Common myeloid progenitor, CD34-positive (primary cell): Measurements from ENCODE around the gene UST.

Source experiments
- CTCF ChIA-PET: fragments of 350-600 bp; sonication (Branson Sonifier 250); formaldehyde crosslinking; loops from one replicate; lab custom pipeline; 2021; ENCODE audit warnings: antibody characterized with exemption; lab: Charles Lee
- POLR2A ChIA-PET: fragments of 350-600 bp; sonication (Branson Sonifier 250); formaldehyde crosslinking; loops from one replicate; lab custom pipeline; 2021; ENCODE audit warnings: antibody characterized with exemption; lab: Charles Lee
- DNase-seq, 3 donors: peaks; one replicate each; pipeline versions ENCODE4 v3.0.0 to v3.0.0-alpha.2; 2013
- H3K27ac ChIP-seq, 2 experiments: 1 replicate in 1 of 2; 2 replicates in 1 of 2; pipeline ENCODE4 v1.7.0; 2013; ENCODE audit warnings: inconsistent platforms in 2 of 2, low read length in 2 of 2, mild to moderate bottlenecking in 2 of 2, low read depth in 1 of 2, moderate library complexity in 1 of 2; ENCODE audit not compliant: severe bottlenecking in 2 of 2, insufficient read depth in 1 of 2, poor library complexity in 1 of 2
- H3K27me3 ChIP-seq, 5 experiments: replicated peaks in 2 of 5; 1 replicate in 3 of 5; 2 replicates in 2 of 5; pipeline versions ENCODE4 v1.6.1 to v1.7.0; 2013; ENCODE audit warnings: low read length in 4 of 5, mild to moderate bottlenecking in 2 of 5, moderate library complexity in 2 of 5, inconsistent platforms in 1 of 5; ENCODE audit not compliant: insufficient read depth in 5 of 5, control insufficient read depth in 4 of 5
- H3K36me3 ChIP-seq, 4 experiments: 1 replicate in 2 of 4; 2 replicates in 2 of 4; pipeline versions ENCODE4 v1.6.1 to v1.7.0; 2013; ENCODE audit warnings: low read length in 3 of 4, control low read depth in 1 of 4, mild to moderate bottlenecking in 1 of 4; ENCODE audit not compliant: control insufficient read depth in 4 of 4, insufficient read depth in 4 of 4
- H3K4me1 ChIP-seq, 4 experiments: 1 replicate in 3 of 4; 2 replicates in 1 of 4; pipeline versions ENCODE4 v1.6.1 to v1.7.1; 2013; ENCODE audit warnings: low read length in 3 of 4, mild to moderate bottlenecking in 3 of 4, control low read depth in 1 of 4, inconsistent platforms in 1 of 4, moderate library complexity in 1 of 4; ENCODE audit not compliant: control insufficient read depth in 4 of 4, insufficient read depth in 4 of 4; ENCODE audit errors: control extremely low read depth in 1 of 4
- H3K4me3 ChIP-seq, 7 experiments: 1 replicate in 4 of 7; 2 replicates in 3 of 7; pipeline versions ENCODE4 v1.5.1 to v1.7.0; 2013; ENCODE audit warnings: mild to moderate bottlenecking in 7 of 7, low read length in 6 of 7, moderate library complexity in 6 of 7, inconsistent platforms in 2 of 7, low read depth in 2 of 7, control low read depth in 1 of 7; ENCODE audit not compliant: insufficient read depth in 4 of 7, control insufficient read depth in 1 of 7; ENCODE audit errors: extremely low read depth in 1 of 7
- H3K9me3 ChIP-seq, 5 experiments: 1 replicate in 4 of 5; 2 replicates in 1 of 5; pipeline versions ENCODE4 v1.6.1 to v1.7.1; 2013; ENCODE audit warnings: low read length in 4 of 5, mild to moderate bottlenecking in 2 of 5, inconsistent platforms in 1 of 5, low read depth in 1 of 5, moderate library complexity in 1 of 5; ENCODE audit not compliant: control insufficient read depth in 4 of 5, insufficient read depth in 2 of 5; ENCODE audit errors: control extremely low read depth in 1 of 5
- WGBS: methylation state at CpG from one replicate; pipeline ENCODE4 v1.1.5; 2013; ENCODE audit not compliant: insufficient coverage; 5-methylcytosine and 5-hydroxymethylcytosine counted together

UST gene

GRCh38 chr6:148883270-148883669 is 136.4 kb downstream of the UST start:
- H3K27ac ChIP-seq, result no peak overlapping the region
- ChIA-PET CTCF (no interaction called here), POLR2A (no interaction called here)
- no peaks in the 10 kb centered on the region for H3K27me3 ChIP-seq
- no CpG with 5 or more reads among the region's 2 CpGs for WGBS
- no peaks in the 10 kb centered on the region for H3K36me3 ChIP-seq
- DNase-seq, result peak in 2 of 3 donors; percentile 32 to 57
- H3K4me1 ChIP-seq, result peaks cover 2 to 25% (median 6%) of the 10 kb centered on the region in 4 experiments
- no peak overlapping the region for H3K4me3 ChIP-seq
- H3K9me3 ChIP-seq, result no peaks in the 10 kb centered on the region

- Histone ChIP-seq H3K4me3 (no peak overlapping the region), H3K9me3 (no peaks in the 10 kb centered on the region), H3K36me3 (no peaks in the 10 kb centered on the region), H3K4me1 (peaks cover 2 to 25% (median 6%) of the 10 kb centered on the region in 4 experiments), H3K27me3 (no peaks in the 10 kb centered on the region), H3K27ac (no peak overlapping the region)
- DNase-seq, result no peak
- POLR2A ChIA-PET, result no interaction called here
- CTCF ChIA-PET, result no interaction called here
- 75% methylated on average over 1 of the region's 2 CpGs for WGBS
These were observed 137.6 kb downstream of the UST start for GRCh38 chr6:148884461-148884860.

- Histone ChIP-seq H3K4me3 (no peak overlapping the region), H3K27ac (no peak overlapping the region), H3K36me3 (no peaks in the 10 kb centered on the region), H3K4me1 (peaks cover 2 to 25% (median 6%) of the 10 kb centered on the region in 4 experiments), H3K27me3 (no peaks in the 10 kb centered on the region), H3K9me3 (no peaks in the 10 kb centered on the region)
- peak; percentile 6 to 60 (median 53) for DNase-seq
- POLR2A ChIA-PET, result no interaction called here
- 84% methylated on average over 6 of the region's 6 CpGs for WGBS
- CTCF ChIA-PET, result interaction anchor here (1.0 kb wide), 1 partner anchor 16 kb away, joined by 3 read pairs; no protein-coding TSS in a partner anchor
These were observed 138.5 kb downstream of the UST start for GRCh38 chr6:148885136-148885865.

- POLR2A ChIA-PET, result no interaction called here
- Histone ChIP-seq H3K4me3 (no peak overlapping the region), H3K27ac (no peak overlapping the region), H3K4me1 (peaks cover 2 to 25% (median 6%) of the 10 kb centered on the region in 4 experiments), H3K36me3 (no peaks in the 10 kb centered on the region), H3K27me3 (no peaks in the 10 kb centered on the region), H3K9me3 (no peaks in the 10 kb centered on the region)
- CTCF ChIA-PET, result interaction anchor here (1.0 kb wide), 1 partner anchor 15 kb away, joined by 3 read pairs; no protein-coding TSS in a partner anchor
- no peak for DNase-seq
- WGBS, result 96% methylated on average over 6 of the region's 7 CpGs
These were observed 139.4 kb downstream of the UST start for GRCh38 chr6:148885925-148886845.

GRCh38 chr6:148887181-148887580 is 140.4 kb downstream of the UST start:
- 100% methylated on average over 3 of the region's 3 CpGs for WGBS
- ChIA-PET POLR2A (no interaction called here), CTCF (no interaction called here)
- Histone ChIP-seq H3K4me3 (no peak overlapping the region), H3K27ac (no peak overlapping the region), H3K4me1 (peaks cover 2 to 25% (median 6%) of the 10 kb centered on the region in 4 experiments), H3K27me3 (no peaks in the 10 kb centered on the region), H3K36me3 (no peaks in the 10 kb centered on the region), H3K9me3 (no peaks in the 10 kb centered on the region)
- DNase-seq, result no peak

- H3K27me3 ChIP-seq, result no peaks in the 10 kb centered on the region
- DNase-seq, result no peak
- H3K36me3 ChIP-seq, result no peaks in the 10 kb centered on the region
- no peaks in the 10 kb centered on the region for H3K9me3 ChIP-seq
- H3K4me3 ChIP-seq, result no peak overlapping the region
- WGBS, result 100% methylated on average over 2 of the region's 3 CpGs
- H3K27ac ChIP-seq, result no peak overlapping the region
- ChIA-PET POLR2A (no interaction called here), CTCF (no interaction called here)
- H3K4me1 ChIP-seq, result peaks cover 2 to 18% (median 6%) of the 10 kb centered on the region in 4 experiments
These were observed 142.0 kb downstream of the UST start for GRCh38 chr6:148888856-148889255.
